HUES48 (cell line): ENCODE results near the gene RXRA.

Experiments used
- H3K27ac ChIP-seq: one replicate; pipeline ENCODE4 v1.7.0; 2013; ENCODE audit warnings: low read depth, low read length, inconsistent platforms
- H3K27me3 ChIP-seq: 2 replicates; pipeline ENCODE4 v1.6.1; 2013; ENCODE audit warnings: mild to moderate bottlenecking, low read length; ENCODE audit not compliant: control insufficient read depth, insufficient read depth
- H3K36me3 ChIP-seq: 2 replicates; pipeline ENCODE4 v1.6.1; 2013; ENCODE audit warnings: low read length; ENCODE audit not compliant: control insufficient read depth, insufficient read depth
- H3K4me1 ChIP-seq: 2 replicates; pipeline ENCODE4 v1.6.1; 2013; ENCODE audit warnings: mild to moderate bottlenecking, low read length; ENCODE audit not compliant: control insufficient read depth, insufficient read depth
- H3K4me3 ChIP-seq: 2 replicates; pipeline ENCODE4 v1.5.1; 2013; ENCODE audit warnings: mild to moderate bottlenecking, low read depth, low read length
- H3K9ac ChIP-seq: 2 replicates; pipeline ENCODE4 v1.6.1; 2013; ENCODE audit warnings: mild to moderate bottlenecking, low read depth, low read length, moderate library complexity
- H3K9me3 ChIP-seq: 2 replicates; pipeline ENCODE4 v1.6.1; 2013; ENCODE audit warnings: low read length; ENCODE audit not compliant: control insufficient read depth, insufficient read depth

RXRA gene

DNA sequence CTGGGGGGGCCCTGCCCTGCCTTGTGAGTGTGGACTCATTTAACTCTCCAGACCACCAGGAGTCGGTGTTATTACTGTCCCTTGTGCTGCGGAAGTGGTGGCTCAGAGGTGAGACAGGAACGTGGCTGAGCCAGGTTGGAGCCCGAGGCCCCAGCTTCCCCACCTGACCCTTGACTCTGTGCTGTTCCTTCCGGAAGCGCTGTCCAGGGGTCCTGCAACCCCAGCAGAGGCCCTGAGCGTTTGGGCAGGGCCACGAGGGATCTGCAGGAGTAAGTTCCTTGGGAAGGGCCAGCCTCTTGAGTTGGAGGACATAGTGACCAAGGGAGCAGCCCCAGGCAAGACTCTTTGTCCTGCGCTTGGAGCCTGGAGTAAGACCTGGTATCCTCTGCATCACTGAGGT lies 99.6 kb downstream of the RXRA start:
- Histone ChIP-seq H3K9ac (no peak overlapping the region), H3K4me3 (no peak overlapping the region), H3K36me3 (peaks cover 10% of the 10 kb centered on the region; the same call in 1 of the 2 replicates), H3K27me3 (no peaks in the 10 kb centered on the region), H3K27ac (no peak overlapping the region), H3K4me1 (no peaks in the 10 kb centered on the region), H3K9me3 (no peaks in the 10 kb centered on the region)

DNA sequence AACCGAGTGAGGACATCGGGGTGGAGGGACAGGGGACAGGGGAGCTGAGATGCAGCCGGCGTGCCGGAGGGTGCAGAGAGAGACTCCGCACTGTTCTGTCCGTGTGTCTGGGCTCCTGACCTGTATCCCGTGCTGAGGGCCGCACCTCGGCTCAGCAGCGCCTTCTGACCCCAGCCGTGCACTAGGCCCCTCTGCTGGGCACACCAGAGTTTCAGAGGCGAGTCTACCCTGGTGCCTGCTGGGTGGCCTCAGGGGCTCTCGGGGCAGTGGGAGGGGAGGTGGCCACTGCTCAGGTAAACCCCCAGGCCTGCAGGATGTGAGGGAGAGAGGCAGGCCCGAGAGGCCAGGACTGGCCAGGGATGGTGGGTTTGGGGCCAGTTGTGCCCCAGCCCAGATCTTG lies 100.2 kb downstream of the RXRA start:
- H3K9me3 ChIP-seq = no peaks in the 10 kb centered on the region
- H3K4me1 ChIP-seq = no peaks in the 10 kb centered on the region
- peaks cover 7% of the 10 kb centered on the region; the same call in 1 of the 2 replicates for H3K36me3 ChIP-seq
- no peak overlapping the region for H3K9ac ChIP-seq
- no peaks in the 10 kb centered on the region for H3K27me3 ChIP-seq
- no peak overlapping the region for H3K27ac ChIP-seq
- no peak overlapping the region for H3K4me3 ChIP-seq

DNA sequence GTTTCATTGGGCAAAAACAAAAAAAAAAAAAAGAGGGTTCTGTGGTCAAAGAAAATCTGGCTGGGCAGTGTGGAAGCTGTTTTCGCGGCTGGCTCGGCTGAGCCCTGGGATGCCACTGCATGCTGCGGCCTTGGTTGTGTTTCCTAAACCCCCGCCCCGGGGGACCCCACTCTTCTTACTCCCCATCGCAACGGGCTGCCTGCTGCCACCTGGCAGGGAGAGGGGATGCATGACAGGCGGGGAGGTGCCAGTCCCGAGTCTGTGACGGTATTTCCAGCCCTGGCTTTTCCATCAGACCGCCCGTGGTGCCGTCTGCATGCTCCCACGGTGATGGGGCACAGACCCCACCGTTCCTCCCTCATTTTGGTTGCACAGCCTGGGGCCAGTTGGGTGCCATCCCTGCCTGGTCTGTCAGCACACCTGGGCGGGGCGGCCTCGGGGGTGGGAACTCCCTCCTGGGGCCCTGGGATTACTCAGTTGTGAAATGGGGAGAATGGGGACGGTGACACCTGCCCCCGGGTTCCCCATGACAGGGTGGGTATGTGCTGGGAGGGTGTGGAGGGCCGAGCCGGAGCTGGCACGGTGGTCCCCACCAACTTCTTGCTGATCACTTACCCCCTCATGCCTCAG lies 101.0 kb downstream of the RXRA start:
- no peaks in the 10 kb centered on the region for H3K27me3 ChIP-seq
- H3K4me1 ChIP-seq = no peaks in the 10 kb centered on the region
- H3K9me3 ChIP-seq = no peaks in the 10 kb centered on the region
- H3K9ac ChIP-seq = no peak overlapping the region
- no peak overlapping the region for H3K4me3 ChIP-seq
- H3K36me3 ChIP-seq = no peaks in the 10 kb centered on the region
- no peak overlapping the region for H3K27ac ChIP-seq

DNA sequence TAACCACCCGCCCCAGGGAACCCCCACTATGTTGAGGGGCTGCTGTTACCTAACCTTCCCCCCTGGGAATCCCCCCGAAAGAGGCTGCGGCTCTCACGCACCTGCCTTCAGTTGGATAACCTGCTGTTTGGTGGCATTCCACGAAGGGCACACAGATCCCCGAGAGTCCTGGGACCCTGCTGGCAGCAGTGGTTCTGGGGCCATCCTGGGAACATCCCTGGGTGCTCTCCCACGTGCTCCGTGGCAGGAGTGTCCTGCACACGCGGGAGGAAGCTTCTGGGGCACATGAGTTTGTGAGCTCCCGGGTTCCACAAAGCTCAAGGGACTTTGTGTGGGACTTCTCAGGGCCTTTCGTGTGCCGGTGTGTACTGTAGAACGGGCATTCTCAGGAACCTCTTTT lies 102.3 kb downstream of the RXRA start:
- no peaks in the 10 kb centered on the region for H3K9me3 ChIP-seq
- no peak overlapping the region for H3K9ac ChIP-seq
- no peaks in the 10 kb centered on the region for H3K27me3 ChIP-seq
- H3K27ac ChIP-seq = no peak overlapping the region
- peaks cover 4% of the 10 kb centered on the region; the same call in 1 of the 2 replicates for H3K36me3 ChIP-seq
- H3K4me3 ChIP-seq = no peak overlapping the region
- no peaks in the 10 kb centered on the region for H3K4me1 ChIP-seq

DNA sequence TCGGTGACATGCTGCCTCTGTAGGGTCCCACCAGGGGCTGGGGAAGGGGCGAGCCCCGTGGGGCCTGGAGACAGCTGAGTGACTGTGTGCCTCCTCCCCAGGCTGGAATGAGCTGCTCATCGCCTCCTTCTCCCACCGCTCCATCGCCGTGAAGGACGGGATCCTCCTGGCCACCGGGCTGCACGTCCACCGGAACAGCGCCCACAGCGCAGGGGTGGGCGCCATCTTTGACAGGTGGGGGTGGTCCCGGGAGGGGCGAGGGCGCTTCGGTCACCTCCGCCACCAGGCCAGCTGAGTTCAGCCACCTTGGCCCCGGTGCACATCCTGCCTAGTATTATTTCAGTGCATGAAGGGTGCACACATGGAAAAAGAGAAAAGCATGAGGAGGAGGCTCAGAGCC lies 102.8 kb downstream of the RXRA start:
- H3K9ac ChIP-seq = no peak overlapping the region
- H3K36me3 ChIP-seq = peaks cover 7% of the 10 kb centered on the region; the same call in 1 of the 2 replicates

DNA sequence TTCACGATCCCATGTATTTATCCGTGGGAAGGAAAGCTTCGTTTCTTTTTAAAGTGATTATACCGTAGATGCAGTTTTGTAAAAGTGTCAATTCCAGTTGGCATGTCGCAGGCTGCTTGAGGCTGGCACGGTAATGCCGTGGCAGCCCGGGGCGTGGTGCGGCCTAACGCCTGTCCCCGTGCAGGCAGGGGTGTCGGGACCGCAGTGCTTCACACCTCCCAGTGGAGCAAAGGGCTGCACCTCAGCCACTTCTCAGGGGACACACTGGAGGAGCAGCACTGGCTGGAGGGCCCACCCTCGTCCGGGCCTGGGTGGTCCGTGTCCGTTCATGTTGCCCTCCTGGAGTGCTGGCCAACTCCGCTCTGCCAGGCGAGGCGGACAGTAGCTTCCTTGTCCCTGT lies 103.2 kb downstream of the RXRA start:
- no peak overlapping the region for H3K27ac ChIP-seq
- H3K4me3 ChIP-seq = no peak overlapping the region
- H3K27me3 ChIP-seq = no peaks in the 10 kb centered on the region
- H3K9ac ChIP-seq = no peak overlapping the region
- no peaks in the 10 kb centered on the region for H3K4me1 ChIP-seq
- H3K9me3 ChIP-seq = no peaks in the 10 kb centered on the region
- H3K36me3 ChIP-seq = peaks cover 12% of the 10 kb centered on the region

More for the DNA sequence above, 102.8 kb downstream of the RXRA start:
- Histone ChIP-seq H3K27ac (no peak overlapping the region), H3K27me3 (no peaks in the 10 kb centered on the region), H3K4me1 (no peaks in the 10 kb centered on the region), H3K4me3 (no peak overlapping the region), H3K9me3 (no peaks in the 10 kb centered on the region)

DNA sequence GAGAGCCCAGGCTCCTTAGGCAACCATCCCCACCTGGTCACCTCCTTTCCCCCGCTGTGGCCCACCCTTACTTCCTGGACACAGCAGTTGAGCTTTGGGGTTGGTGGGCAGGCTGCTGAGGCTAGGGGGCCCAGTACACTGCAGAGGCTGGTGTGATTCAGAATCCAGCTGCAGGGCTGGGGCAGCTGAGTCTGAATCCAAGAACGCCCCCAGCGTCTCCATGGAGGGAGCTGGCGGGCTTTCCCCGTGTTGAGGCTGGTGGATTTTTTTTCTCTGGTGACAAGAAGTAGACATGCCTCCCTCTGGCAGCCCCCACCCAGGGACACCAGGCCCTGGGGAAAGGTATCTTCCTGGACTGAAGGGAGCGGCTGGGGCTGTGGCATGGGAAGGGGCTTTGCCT lies 104.8 kb downstream of the RXRA start:
- Histone ChIP-seq H3K4me1 (no peaks in the 10 kb centered on the region), H3K27me3 (no peaks in the 10 kb centered on the region), H3K9me3 (no peaks in the 10 kb centered on the region), H3K9ac (no peak overlapping the region), H3K36me3 (peaks cover 18% of the 10 kb centered on the region), H3K27ac (no peak overlapping the region), H3K4me3 (no peak overlapping the region)

DNA sequence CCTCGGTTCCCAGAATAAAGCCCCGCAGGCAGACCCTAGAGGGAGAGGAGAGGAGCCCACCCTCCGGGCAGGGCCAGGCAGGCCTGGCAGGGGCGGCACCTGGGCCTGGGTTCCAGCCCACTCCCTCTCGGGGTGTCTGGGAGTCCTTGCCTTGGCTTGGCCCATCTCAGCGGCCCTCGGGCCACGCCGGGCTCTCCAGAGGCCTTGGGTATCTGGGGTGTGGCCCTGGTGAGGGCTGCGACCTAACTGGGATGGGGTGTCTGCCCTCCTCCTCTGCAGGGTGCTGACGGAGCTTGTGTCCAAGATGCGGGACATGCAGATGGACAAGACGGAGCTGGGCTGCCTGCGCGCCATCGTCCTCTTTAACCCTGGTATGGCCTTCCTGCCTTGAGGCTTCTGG lies 105.4 kb downstream of the RXRA start:
- Histone ChIP-seq H3K9me3 (no peaks in the 10 kb centered on the region), H3K4me1 (no peaks in the 10 kb centered on the region), H3K9ac (no peak overlapping the region), H3K4me3 (no peak overlapping the region), H3K27me3 (no peaks in the 10 kb centered on the region), H3K36me3 (peaks cover 20% of the 10 kb centered on the region), H3K27ac (no peak overlapping the region)

DNA sequence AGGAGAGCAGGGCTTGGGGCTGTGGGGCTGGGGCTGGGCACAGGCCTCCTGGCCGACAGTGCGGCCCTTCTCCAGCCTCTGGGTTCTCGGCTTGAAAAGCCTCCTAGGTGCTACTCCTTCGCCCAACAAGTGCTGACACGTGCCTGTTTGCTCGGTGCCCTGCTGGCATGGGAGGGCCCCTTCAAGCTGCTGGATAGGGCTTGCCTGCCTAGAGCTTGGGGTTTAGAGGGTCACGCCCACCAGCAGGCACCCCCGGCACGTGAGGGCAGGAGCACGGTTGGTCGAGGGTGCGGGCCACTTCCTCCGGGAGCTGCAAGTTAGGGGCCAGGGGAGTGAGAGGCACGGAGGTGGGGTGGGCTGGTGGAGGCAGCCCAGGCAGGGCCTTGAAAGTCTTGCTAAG lies 106.2 kb downstream of the RXRA start:
- Histone ChIP-seq H3K9ac (no peak overlapping the region), H3K27ac (no peak overlapping the region), H3K27me3 (no peaks in the 10 kb centered on the region), H3K4me1 (no peaks in the 10 kb centered on the region), H3K36me3 (peaks cover 22% of the 10 kb centered on the region), H3K9me3 (no peaks in the 10 kb centered on the region), H3K4me3 (no peak overlapping the region)

DNA sequence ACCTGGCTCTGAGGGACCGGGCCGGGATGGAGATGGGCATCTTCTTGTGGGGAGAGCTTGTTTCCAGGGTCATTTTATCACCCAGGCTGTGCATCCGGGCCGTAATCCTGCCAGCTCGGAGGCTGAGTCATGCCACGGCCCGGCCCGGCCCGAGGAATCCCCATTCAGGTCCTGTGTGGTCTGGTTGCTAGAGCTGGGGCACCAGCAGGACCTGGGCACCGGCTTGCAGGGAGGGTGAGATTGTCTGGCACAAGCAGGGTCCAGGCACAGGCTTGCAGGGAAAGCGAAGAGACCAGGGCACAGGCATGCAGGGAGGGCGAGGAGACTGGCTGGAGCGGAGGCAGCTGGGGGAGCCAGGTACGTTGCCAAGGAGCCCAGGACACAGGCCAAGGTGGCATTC lies 106.8 kb downstream of the RXRA start:
- no peaks in the 10 kb centered on the region for H3K9me3 ChIP-seq
- H3K4me3 ChIP-seq = no peak overlapping the region
- H3K36me3 ChIP-seq = peaks cover 22% of the 10 kb centered on the region
- H3K27ac ChIP-seq = no peak overlapping the region
- no peaks in the 10 kb centered on the region for H3K27me3 ChIP-seq
- H3K4me1 ChIP-seq = no peaks in the 10 kb centered on the region
- no peak overlapping the region for H3K9ac ChIP-seq

DNA sequence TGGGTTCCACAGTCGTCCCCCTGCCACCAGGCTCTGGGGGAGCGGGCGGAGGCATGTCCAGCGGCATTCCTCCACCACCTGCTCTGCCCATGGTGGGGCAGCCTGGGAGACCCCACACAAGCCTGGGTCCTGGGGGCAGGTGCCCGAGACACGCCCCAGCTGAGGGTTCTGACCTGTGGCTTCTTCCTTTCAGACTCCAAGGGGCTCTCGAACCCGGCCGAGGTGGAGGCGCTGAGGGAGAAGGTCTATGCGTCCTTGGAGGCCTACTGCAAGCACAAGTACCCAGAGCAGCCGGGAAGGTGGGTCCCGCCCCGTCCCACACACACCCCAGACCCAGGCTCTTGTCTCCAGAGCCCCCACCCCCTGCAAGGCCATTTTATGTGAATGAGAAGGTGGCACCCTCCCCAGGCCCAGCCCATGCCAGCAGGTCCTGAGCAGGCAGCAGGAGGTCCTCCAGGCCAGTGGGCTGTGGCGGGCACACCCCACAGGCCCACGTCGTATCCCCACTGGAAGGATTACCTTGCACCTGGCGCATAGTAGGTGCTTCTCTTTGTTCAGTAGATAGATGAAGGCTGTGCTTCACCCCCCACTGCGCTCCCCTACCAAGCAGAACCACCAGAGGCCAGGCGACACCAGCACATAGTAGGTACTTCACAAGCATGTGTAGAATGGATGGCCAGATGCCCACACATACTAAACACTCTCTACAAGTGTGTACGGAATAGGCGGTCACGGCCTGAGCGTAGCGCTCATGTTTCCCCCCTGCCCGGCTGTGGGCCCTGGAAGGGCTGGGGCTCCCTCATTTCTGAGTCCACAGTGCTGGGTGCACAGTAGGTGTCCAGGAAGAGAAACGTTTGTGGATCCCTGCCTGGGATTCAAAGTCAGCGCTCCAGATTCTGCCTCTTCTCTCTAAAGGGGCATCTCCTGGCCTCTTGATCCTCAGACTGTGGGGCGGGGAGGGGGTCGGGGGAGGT lies 107.9 kb downstream of the RXRA start:
- H3K9me3 ChIP-seq = no peaks in the 10 kb centered on the region
- H3K27me3 ChIP-seq = no peaks in the 10 kb centered on the region
- H3K36me3 ChIP-seq = peaks cover 22% of the 10 kb centered on the region
- peak overlapping the region; percentile 21 for H3K27ac ChIP-seq
- no peak overlapping the region for H3K4me3 ChIP-seq
- H3K4me1 ChIP-seq = no peaks in the 10 kb centered on the region
- H3K9ac ChIP-seq = no peak overlapping the region
